ENCODE measurements around the gene C19orf33. TPM values are rescaled to one million over a fixed set of nuclear protein-coding genes. Genes with fewer than 3 reads are reported as not detected.
A peak's percentile ranks its signal among the peaks of the same experiment; 100 is the strongest.

Gene C19orf33
- total and polyA plus RNA-seq, 9 of the 15 experiments (the other 6 are each of a cell fraction or from before 2014, with no cell fraction given): 3.2 TPM; not detected in 8

- Histone ChIP-seq H4K20me1 (replicated peaks; ENCODE audit: control insufficient read depth, insufficient read depth, low read length) (no peaks in the 10 kb centered on the region), H3K4me2 (ENCODE audit: insufficient read depth, low read length) (peak overlapping the region; percentile 73), H3K4me3 (peak overlapping the region; percentile 7; the same call in 1 of the 2 replicates), H2AFZ (ENCODE audit: low read depth, low read length) (peak overlapping the region; percentile 79), H3K9ac (ENCODE audit: insufficient read depth in 1 of 2, low read depth in 2 of 2, low read length in 2 of 2) (peak overlapping the region; percentile 0 to 54; a peak in 3 of 4 replicates), H3K36me3 (ENCODE audit: control insufficient read depth, insufficient read depth, low read length) (no peaks in the 10 kb centered on the region), H3K27ac (ENCODE audit: extremely low read depth, low read depth, low read length) (peak overlapping the region; percentile 85), H3K79me2 (ENCODE audit: control insufficient read depth, insufficient read depth, low read length) (no peaks in the 10 kb centered on the region), H3K4me1 (replicated peaks in 1 of 2; ENCODE audit: control insufficient read depth in 2 of 2, insufficient read depth in 2 of 2, low read length in 2 of 2) (peaks cover 47 to 53% of the 10 kb centered on the region in 2 experiments), H3K9me1 (ENCODE audit: control insufficient read depth, insufficient read depth, low read length) (no peaks in the 10 kb centered on the region), H3K9me3 (replicated peaks; ENCODE audit: control insufficient read depth, insufficient read depth, low read depth, low read length) (no peaks in the 10 kb centered on the region), H3K27me3 (ENCODE audit: control insufficient read depth in 2 of 2, insufficient read depth in 2 of 2, low read length in 2 of 2) (no peaks in the 10 kb centered on the region)
- CTCF ChIA-PET (ENCODE audit: low intra/inter-chr PET ratio): no interaction called here
- 2% methylated on average over 5 of the region's 5 CpGs for WGBS (ENCODE audit: insufficient coverage, low coverage, missing lambda C conversion rate)
- DNase-seq (ENCODE audit: extremely low read depth in 1 of 4, low spot score in 3 of 4) (peak; percentile 74 to 92 (median 82)), FAIRE-seq (peak; percentile 89), ATAC-seq (peak; percentile 83)
- POLR2A ChIA-PET: interaction anchor here (0.6 to 1.6 kb wide), 6 partner anchors 10 to 322 kb away, joined by 3 to 13 read pairs (median 4); partner anchors contain the start of gene PSMD8
- BruUV-seq (replicated peaks): no TSS peak
- in situ Hi-C loops (cut with MboI) (no loop called here), intact Hi-C loops (cut with micrococcal nuclease) (loop anchor here (1.0 to 2.0 kb wide), 2 partner anchors 16 to 46 kb away; no protein-coding TSS in a partner anchor)
- TF ChIP-seq NR2C1 (IDR thresholded peaks at IDR 0.05) (peak; percentile 19; the same call in 1 of the 2 replicates), NR2C1 (tag; IDR thresholded peaks at IDR 0.05) (no peak), ZNF197 (CRISPR knock-in tag; IDR thresholded peaks at IDR 0.05; ENCODE audit: low read depth) (peak; percentile 63; the same call in 1 of the 2 replicates), JUN (IDR thresholded peaks at IDR 0.05; ENCODE audit: borderline replicate concordance, low read depth, low read length) (0 out of 2 replicates have a peak, but pooled peaks have one; percentile 46), JUN (CRISPR knock-in tag; IDR thresholded peaks at IDR 0.05; ENCODE audit: borderline replicate concordance) (no peak), ZBTB11 (CRISPR knock-in tag; IDR thresholded peaks at IDR 0.05) (peak in 1 of 3 experiments; percentile 64; a peak in 2 of 6 replicates), ZBTB7A (IDR thresholded peaks at IDR 0.05; ENCODE audit: borderline replicate concordance, control insufficient read depth, low read depth, low read length) (peak; percentile 40; the same call in 1 of the 2 replicates), TCF3 (CRISPR knock-in tag; IDR thresholded peaks at IDR 0.05) (peak; percentile 71), NFXL1 (CRISPR knock-in tag; IDR thresholded peaks at IDR 0.05) (0 out of 2 replicates have a peak, but pooled peaks have one; percentile 30), STAT5B (CRISPR knock-in tag; IDR thresholded peaks at IDR 0.05) (no peak), DPF2 (IDR thresholded peaks at IDR 0.05) (peak; percentile 8), ZFP36 (IDR thresholded peaks at IDR 0.05; ENCODE audit: low read depth, low read length, partially characterized antibody) (no peak), ZNF592 (IDR thresholded peaks at IDR 0.05) (peak; percentile 91), MCM3 (IDR thresholded peaks at IDR 0.05) (no peak), XRCC3 (IDR thresholded peaks at IDR 0.05) (no peak)
These were observed 33.4 kb upstream of the C19orf33 start for GRCh38 chr19:38270587-38271167.

Measured in K562 (cell line).